ENCODE results near the gene GPR101. TPM values are rescaled to one million over a fixed set of nuclear protein-coding genes. Genes with fewer than 3 reads are reported as not detected.

Gene GPR101
- not detected for total RNA-seq

GRCh38 chrX:137033774-137034507, at the start of gene GPR101:
Gene GPR101 (minus strand): TSS chrX:137033995. CDS start chrX:137031674, 2,321 bp downstream.
- DNase-seq = no peak
- Histone ChIP-seq H3K27ac (no peak within 1 kb of the TSS), H3K36me3 (no peaks in the 10 kb centered on the region), H3K4me3 (no peak within 1 kb of the TSS), H3K9ac (ENCODE audit: low read depth in 2 of 2, low read length in 2 of 2) (no peak within 1 kb of the TSS), H3K9me3 (no peaks in the 10 kb centered on the region), H3K27me3 (peaks cover 30% of the 10 kb centered on the region), H3K4me1 (no peaks in the 10 kb centered on the region)
- TF ChIP-seq CTCF (IDR thresholded peaks at IDR 0.05) = no peak
- intact Hi-C loops (cut with DNase I) = no loop called here

GRCh38 chrX:137081239-137081638, 47.4 kb upstream of the GPR101 start:
- H3K27ac ChIP-seq = no peak overlapping the region
- no peaks in the 10 kb centered on the region for H3K9me3 ChIP-seq
- no peaks in the 10 kb centered on the region for H3K36me3 ChIP-seq
- H3K4me1 ChIP-seq = no peaks in the 10 kb centered on the region
- intact Hi-C loops (cut with DNase I) = no loop called here
- no peak overlapping the region for H3K4me3 ChIP-seq
- H3K27me3 ChIP-seq = no peaks in the 10 kb centered on the region
- no peak overlapping the region for H3K9ac ChIP-seq (ENCODE audit: low read depth in 2 of 2, low read length in 2 of 2)
- DNase-seq = no peak
- no peak for TF ChIP-seq CTCF (IDR thresholded peaks at IDR 0.05)

- Histone ChIP-seq H3K9ac (ENCODE audit: low read depth in 2 of 2, low read length in 2 of 2) (no peak overlapping the region), H3K36me3 (no peaks in the 10 kb centered on the region), H3K27me3 (no peaks in the 10 kb centered on the region), H3K27ac (no peak overlapping the region), H3K9me3 (no peaks in the 10 kb centered on the region), H3K4me1 (no peaks in the 10 kb centered on the region), H3K4me3 (no peak overlapping the region)
- DNase-seq = no peak
- intact Hi-C loops (cut with DNase I) = no loop called here
- TF ChIP-seq CTCF (IDR thresholded peaks at IDR 0.05) = no peak
Measured at GRCh38 chrX:137072396-137072795, 38.6 kb upstream of the GPR101 start.

GRCh38 chrX:137071596-137071995, 37.8 kb upstream of the GPR101 start:
- no peak for TF ChIP-seq CTCF (IDR thresholded peaks at IDR 0.05)
- H3K9ac ChIP-seq (ENCODE audit: low read depth in 2 of 2, low read length in 2 of 2) = no peak overlapping the region

GRCh38 chrX:137067147-137067546, 33.4 kb upstream of the GPR101 start:
- no peaks in the 10 kb centered on the region for H3K4me1 ChIP-seq
- H3K9ac ChIP-seq (ENCODE audit: low read depth in 2 of 2, low read length in 2 of 2) = no peak overlapping the region
- no peaks in the 10 kb centered on the region for H3K9me3 ChIP-seq
- TF ChIP-seq CTCF (IDR thresholded peaks at IDR 0.05) = no peak
- no peaks in the 10 kb centered on the region for H3K27me3 ChIP-seq
- no peak for DNase-seq
- H3K27ac ChIP-seq = no peak overlapping the region
- no peak overlapping the region for H3K4me3 ChIP-seq
- intact Hi-C loops (cut with DNase I) = no loop called here
- H3K36me3 ChIP-seq = no peaks in the 10 kb centered on the region

More at GRCh38 chrX:137071596-137071995, 37.8 kb upstream of the GPR101 start:
- no peak overlapping the region for H3K27ac ChIP-seq
- DNase-seq = no peak
- H3K4me3 ChIP-seq = no peak overlapping the region
- H3K9me3 ChIP-seq = no peaks in the 10 kb centered on the region
- H3K4me1 ChIP-seq = no peaks in the 10 kb centered on the region
- intact Hi-C loops (cut with DNase I) = no loop called here
- H3K36me3 ChIP-seq = no peaks in the 10 kb centered on the region
- H3K27me3 ChIP-seq = no peaks in the 10 kb centered on the region
